Hematopoietic multipotent progenitor cell treated with erythropoietin and hydrocortisone succinate and interleukin-3 and kit ligand, for 4 days (in vitro differentiated cells): Measurements from ENCODE around the gene DDX46.
"Not testable (repeated sequence)": the region's sequence is repeated elsewhere in the genome, so short reads cannot be mapped to it uniquely, and the experiment has no call there.

Experiments
- DNase-seq: peaks from one replicate; pipeline ENCODE4 v3.0.0-alpha.2; 2015

DDX46 gene, protein sequence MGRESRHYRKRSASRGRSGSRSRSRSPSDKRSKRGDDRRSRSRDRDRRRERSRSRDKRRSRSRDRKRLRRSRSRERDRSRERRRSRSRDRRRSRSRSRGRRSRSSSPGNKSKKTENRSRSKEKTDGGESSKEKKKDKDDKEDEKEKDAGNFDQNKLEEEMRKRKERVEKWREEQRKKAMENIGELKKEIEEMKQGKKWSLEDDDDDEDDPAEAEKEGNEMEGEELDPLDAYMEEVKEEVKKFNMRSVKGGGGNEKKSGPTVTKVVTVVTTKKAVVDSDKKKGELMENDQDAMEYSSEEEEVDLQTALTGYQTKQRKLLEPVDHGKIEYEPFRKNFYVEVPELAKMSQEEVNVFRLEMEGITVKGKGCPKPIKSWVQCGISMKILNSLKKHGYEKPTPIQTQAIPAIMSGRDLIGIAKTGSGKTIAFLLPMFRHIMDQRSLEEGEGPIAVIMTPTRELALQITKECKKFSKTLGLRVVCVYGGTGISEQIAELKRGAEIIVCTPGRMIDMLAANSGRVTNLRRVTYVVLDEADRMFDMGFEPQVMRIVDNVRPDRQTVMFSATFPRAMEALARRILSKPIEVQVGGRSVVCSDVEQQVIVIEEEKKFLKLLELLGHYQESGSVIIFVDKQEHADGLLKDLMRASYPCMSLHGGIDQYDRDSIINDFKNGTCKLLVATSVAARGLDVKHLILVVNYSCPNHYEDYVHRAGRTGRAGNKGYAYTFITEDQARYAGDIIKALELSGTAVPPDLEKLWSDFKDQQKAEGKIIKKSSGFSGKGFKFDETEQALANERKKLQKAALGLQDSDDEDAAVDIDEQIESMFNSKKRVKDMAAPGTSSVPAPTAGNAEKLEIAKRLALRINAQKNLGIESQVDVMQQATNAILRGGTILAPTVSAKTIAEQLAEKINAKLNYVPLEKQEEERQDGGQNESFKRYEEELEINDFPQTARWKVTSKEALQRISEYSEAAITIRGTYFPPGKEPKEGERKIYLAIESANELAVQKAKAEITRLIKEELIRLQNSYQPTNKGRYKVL

DNA sequence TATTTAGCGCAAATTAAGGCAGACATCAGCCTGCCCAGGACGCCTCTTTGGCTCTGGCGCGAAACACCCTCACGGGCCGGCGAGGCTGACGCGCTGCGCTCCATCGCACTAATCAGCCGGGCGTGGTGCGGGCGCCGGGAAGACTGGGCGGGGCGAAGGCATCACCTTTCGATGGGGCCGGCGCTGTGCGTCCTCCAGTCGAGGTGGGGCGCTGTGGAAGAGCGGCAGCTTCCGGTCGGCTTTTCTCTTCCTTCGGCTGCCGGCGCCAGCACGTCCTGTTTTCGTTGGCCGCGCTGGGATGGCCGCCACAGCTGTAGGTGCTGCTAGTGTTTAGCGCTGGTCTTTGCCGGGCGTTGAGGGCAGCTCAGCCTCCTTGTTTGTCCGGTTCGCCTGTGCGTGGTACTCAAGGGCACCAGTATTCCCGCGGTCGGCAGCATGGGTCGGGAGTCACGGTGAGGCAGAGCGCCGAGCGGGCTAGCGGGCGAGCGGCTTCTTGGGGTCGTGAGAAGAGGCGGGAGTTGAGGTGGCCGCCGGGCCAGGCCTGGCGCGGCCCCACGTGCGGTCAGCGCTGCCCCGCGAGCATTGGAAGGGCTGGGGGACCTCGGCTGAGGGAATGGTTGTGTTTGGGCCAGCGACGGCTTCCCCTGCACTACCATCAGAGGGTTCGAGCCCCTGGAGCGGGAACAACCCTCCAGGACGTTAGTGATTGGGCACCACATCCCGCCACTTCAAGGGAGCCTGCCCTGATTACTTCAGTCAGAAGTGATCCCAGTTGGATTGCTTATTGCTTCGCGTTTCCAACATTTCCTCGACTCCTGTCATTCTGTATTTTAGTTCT lies at the start of gene DDX46:
DDX46 (plus strand) TSS at position 276 of the 838 bp plus-strand sequence; CDS start at position 436, 160 bp downstream.
- peak; percentile 98 for DNase-seq

DNA sequence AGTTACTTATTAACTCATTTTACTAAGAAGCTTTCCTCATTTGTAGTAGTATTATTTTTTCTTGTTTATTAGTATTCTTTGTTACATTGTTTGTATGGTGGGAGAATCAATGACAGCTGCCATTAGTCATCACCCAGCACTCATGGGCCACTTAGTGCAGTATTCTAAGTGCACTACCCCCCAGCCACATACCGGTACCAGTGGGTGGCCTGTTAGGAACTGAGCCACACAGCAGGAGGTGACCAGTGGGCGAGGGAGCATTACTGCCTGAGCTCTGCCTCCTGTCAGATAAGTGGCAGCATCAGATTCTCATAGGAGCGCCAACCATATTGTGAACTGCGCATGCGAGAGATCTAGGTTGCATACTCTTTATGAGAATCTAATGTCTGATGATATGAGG lies 44.5 kb upstream of the DDX46 start:
- peak; percentile 41 for DNase-seq

DNA sequence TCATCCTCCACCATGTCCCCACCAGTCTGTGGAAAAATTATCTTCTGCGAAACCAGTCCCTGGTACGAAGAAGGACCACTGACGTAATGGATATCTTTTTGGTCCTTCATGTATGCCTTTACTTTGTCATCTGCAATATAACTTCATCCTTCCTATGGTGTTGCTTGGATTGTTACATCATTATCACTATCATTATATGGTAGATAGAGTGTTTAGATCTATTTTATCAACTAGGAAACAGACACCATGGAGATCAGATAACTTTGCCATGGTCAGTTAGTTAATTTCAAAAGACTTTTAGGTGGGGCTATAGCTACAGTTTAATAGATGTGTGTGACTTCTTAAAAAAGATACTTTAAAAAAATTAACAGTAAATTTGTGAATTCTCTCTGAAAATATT lies 44.0 kb upstream of the DDX46 start:
- DNase-seq: peak; percentile 72

DNA sequence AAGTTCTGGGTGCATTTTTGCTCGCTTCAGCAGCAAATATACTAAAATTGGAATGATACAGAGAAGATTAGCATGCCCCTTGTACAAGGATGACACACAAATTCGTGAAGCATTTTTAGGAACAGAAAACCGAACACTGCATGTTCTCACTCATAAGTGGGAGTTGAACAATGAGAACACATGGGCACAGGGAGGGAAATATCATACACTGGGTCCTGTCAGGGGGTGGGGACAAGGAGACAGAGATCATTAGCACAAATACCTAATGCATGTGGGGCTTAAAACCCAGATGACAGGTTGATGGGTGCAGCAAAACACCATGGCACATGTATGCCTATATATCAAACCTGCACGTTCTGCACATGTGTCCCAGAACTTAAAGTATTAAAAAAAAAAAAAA lies 43.1 kb upstream of the DDX46 start:
- not testable (repeated sequence) for DNase-seq

DNA sequence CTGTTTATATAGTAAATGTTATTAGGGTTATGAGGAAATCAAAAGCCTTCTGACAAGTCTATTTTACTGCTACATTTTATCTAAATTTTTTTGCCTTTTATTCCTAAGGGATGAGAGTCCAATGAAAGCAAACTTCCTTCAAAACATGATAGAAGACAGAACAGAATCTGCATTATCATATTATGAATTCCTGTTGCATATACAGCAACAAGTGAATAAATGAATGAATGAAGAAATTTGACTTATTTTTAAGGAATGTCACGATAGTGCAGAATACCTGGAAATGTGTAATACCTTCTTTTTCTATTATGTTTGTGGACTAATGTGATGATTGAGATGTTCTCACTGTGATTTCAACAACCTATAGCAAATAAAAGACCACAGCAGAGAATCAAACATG lies 33.7 kb upstream of the DDX46 start:
- no peak for DNase-seq

DNA sequence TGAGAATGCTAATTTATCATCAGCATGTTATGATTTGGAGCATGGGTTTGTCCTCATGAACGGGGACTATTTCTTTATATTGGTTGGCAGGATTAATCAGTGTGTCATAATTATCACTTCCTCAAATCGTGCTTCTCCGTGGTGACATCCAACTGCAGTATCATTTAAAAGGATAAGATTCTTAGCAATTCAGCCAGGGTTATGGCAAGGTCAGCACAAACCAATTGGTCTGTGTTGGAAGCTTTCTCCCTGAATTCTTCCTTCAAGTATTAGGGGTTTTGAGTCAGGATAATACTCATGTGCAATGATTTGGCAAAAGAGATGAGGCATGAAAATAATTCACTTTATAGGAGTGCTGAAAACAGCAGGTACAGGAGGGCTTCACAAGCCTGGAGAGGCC lies 25.8 kb upstream of the DDX46 start:
- DNase-seq: peak; percentile 40

DNA sequence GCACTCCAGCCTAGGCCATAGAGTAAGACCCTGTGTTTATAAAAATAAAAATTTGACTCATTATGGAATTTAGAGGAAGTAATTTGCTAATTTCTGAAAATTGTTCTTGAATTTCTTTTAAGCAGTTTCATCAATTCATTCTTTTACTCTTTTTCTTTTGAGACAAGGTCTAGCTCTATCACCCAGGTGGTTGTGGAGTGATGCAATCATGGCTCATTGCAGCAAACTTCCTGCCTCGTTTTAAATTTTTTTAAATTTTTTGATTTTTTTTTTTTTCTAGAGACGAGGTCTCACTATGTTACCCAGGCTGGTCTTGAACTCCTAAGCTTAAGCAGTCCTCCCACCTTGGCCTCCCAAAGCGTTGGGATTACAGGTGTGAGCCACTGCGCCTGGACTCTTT lies 23.3 kb upstream of the DDX46 start:
- peak; percentile 49 for DNase-seq

DNA sequence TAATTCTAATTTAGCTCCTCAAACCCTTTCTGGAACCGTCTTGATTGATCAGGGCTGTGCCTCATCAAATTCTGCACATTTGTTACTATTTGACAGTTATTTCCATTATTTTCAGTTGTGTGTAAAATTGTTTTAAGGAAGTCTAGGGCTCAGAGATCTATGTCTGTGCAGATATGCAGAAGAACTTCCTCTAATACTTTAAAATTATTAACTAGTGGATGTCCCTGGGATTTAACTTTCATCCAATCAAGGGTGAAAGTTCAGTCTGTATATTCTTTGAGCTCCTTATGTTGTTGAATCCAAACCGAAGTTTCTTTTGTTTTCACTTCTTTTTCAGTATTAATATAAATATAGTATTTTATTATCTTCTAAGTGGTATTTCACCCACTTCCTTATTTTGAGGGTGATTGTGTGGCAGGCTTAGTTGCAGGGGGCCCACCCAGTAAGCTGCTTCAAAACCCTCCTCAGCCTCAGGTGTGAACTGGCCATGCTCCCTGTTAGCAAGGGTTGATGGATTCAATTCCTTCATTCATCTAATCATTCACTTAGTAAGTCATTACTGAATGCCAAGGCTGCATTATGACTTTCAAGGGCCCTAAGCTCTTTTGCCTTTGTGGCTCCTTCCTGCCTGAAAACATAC lies 22.3 kb upstream of the DDX46 start:
- peak; percentile 66 for DNase-seq

DNA sequence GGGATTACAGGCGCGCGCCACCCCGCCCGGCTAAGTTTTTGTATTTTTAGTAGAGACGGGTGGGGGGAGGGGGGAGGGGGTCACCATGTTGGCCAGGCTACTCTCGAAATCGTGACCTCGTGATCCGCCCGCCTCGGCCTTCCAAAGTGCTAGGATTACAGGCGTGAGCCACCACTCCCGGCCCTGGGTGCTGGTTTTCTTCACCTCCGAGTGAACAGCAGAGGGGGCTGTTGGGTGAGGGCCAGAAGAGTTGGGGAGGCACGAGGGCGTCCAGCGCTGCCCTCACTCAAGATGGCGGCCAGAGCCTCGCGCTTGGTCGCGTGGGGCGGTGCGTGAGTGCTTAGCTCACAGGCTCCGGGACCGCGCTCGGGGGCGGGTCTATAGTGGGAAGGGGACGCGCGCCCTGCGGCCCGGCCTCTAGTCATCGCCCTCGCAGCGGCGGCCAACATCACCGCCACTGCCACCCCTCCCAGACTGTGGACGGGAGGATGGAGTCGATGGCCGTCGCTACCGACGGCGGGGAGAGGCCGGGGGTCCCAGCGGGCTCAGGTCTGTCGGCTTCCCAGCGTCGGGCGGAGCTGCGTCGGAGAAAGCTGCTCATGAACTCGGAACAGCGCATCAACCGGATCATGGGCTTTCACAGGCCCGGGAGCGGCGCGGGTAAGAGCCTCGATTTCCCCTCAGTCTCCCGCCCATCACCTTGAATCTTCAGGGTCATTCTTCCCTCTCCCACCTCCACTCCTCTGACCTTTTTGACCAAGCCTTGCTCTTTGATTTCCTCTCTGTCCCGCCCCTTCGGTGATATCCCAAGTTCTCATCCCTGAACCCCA lies 20.2 kb upstream of the DDX46 start, which contains the start of gene CAMLG:
CAMLG (plus strand) TSS at position 416 of the 830 bp plus-strand sequence; CDS start at position 489, 73 bp downstream.
- peak; percentile 99 for DNase-seq

DNA sequence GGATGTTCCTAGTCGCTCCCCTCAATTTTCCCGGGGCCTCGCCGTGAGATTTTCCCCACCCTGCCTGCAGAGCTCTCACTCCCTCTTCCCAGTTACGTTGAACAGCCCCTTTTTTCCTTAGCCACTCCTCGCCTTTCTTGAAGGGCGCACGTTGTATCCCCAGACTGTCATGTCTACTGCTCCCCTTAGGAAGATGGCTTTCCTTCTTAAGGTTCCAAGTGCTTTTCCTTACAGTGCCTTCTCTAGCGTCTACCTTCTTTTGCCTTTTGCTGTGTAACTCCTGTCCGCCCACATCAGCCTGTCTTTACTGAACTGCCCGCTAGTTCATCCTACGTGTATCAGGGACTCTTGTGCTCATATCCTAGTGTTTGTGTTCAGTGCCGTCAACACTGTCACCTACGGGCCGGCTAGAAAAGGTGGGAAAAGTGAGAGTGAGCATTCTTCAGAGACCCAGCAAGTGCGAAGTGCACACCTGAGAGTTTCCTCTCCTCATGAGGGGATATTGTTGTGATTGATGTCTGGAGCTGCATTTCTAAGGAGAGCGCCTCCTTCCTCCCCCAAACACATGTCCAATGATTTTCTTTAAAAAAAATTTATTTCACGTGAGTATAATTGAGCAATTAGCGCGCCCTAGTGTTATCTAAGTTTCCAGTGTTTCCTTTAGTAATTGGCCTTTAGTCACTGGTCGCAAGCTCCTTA lies 19.5 kb upstream of the DDX46 start:
- peak; percentile 93 for DNase-seq

DNA sequence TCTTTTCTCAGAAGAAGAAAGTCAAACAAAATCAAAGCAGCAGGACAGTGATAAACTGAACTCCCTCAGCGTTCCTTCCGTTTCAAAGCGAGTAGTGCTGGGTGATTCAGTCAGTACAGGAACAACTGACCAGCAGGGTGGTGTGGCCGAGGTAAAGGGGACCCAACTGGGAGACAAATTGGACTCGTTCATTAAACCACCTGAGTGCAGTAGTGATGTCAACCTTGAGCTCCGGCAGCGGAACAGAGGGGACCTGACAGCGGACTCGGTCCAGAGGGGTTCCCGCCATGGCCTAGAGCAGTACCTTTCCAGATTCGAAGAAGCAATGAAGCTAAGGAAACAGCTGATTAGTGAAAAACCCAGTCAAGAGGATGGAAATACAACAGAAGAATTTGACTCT lies 17.5 kb upstream of the DDX46 start:
- DNase-seq: no peak

DNA sequence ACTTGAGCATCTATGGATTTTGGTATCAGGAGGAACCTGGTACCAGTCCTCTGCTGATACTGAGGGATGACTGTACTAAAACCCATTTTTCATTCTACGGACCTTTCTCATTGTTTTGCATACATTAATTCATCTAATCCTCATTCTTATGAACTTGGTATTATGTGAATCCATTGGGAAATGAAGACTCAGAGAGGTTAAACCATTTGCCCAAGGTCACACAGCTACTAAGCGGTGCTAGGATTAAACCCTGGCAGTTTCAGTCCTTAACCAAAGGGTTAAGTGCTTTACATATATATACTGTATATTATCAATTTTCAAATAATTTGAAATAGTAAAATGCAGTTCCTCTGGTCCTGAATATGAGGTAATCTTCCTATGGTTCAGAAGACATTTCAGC lies 16.4 kb upstream of the DDX46 start:
- DNase-seq: no peak

DNA sequence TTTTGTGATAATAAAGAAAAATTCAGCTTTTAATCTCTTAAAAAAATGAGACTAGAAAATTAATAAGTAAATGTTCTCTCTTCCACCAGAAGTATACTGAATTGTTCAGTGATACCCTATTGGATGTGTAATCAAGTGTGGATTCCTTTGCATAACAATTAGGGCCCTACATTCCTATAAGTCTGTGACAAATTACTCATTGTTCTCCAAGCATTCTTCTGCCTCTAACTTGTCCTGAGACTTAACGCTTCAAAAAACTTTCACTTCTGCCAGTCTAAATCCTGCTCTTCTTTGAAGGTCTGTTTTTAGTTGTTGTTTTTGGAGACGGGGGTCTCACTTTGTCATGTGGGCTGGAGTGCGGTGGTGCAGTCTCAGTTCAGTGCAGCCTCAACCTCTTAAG lies 9.2 kb upstream of the DDX46 start:
- DNase-seq: no peak

DNA sequence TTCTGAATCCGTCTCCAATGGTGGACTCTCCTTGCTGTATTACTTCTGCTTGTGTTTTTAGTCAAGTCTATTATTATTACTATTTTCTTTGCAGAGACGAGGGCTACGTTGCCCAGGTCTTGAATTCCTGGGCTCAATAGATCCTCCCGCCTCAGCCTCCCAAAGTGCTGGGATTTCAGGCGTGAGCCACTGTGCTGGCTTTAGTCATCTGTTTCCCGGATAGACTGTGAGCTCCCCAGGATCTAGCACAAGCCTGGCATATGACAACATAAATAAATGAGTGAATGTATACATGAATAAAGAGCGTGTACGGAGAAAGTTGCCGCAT lies 439 bp upstream of the DDX46 start:
- no peak for DNase-seq

DNA sequence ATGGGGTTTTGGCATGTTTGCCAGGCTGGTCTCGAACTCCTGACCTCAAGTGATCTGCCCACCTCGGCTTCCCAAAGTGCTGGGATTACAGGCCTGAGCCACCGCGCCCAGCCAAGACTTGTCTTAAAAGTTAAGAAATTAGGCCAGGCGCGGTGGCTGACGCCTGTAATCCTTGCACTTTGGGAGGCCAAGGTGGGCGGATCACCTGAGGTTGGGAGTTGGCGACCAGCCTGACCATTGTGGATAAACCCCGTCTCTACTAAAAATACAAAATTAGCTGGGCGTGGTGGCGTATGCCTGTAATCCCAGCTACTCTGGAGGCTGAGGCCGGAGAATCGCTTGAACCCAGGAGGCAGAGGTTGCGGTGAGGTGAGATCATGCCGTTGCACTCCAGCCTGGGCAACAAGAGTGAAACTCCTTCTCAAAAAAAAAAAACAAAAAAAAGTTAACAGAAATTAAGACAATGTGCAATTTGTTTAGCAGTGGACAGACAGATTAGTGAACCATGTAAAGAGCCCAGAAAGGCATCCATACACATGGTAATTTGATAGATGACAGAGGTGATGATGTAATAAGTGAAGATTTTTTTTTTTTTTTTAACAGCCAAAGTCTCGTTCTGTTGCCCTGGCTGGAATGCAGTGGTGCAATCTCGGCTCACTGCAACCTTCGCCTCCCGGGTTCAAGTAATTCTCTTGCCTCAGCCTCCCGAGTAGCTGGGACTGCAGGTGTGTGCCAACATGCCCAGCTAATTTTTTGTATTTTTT lies 9.1 kb downstream of the DDX46 start:
- not testable (repeated sequence) for DNase-seq

DNA sequence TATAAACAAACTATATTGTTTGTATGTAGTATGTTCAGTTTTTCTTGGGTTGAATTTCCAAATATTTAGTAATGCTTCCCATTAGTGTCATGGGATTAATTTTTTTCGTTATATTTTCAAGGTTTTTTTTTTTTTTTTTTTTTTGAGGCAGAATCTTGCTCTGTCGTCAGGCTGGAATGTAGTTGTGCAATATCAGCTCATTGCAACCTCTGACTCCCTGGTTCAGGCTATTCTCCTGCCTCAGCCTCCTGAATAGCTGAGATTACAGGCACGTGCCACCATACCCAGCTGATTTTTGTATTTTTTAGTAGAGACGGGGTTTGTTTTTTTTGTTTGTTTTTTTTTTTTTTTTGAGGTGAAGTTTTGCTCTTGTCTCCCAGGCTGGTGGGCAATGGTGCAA lies 10.6 kb downstream of the DDX46 start:
- no peak for DNase-seq

DNA sequence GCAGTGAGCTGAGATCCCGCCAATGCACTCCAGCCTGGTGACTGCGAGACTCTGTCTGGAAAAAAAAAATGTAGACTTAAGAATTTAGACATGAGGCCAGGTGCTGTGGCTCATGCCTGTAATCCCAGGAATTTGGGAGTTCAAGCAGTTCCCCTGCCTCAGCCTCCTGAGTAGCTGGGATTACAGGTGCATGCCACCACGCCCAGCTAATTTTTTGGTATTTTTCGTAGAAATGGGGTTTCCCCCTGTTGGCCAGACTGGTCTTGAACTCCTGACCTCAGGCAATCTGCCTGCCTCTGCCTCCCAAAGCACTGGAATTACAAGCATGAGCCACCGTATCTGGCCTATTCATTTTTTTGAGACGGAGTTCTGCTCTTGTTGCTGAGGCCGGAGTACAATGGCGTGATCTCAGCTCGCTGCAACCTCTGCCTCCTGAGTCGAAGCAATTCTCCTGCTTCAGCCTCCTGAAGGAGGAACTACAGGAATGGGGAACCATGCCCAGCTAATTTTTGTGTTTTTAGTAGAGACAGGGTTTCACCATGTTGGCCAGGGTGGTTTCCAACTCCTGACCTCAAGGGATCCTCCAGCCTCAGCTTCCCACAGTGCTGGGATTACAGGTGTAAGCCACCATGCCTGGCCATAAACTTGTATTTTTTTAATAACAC lies 14.0 kb downstream of the DDX46 start:
- DNase-seq: no peak

DNA sequence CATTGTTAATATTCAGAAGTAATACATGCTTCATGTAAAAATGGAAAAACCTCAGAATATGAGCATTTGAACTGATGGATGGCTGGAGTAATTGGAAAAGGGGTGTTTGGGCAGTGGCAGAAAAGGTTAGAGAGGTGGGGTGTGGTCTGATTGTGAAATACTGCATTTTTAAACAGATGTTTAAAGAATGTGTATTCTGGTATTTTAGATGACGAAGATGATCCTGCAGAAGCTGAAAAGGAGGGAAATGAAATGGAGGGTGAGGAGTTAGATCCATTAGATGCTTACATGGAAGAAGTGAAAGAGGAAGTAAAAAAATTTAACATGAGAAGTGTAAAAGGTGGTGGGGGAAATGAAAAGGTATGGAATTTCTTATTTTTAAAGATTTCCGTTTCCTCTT lies 18.8 kb downstream of the DDX46 start:
- DNase-seq: no peak

DNA sequence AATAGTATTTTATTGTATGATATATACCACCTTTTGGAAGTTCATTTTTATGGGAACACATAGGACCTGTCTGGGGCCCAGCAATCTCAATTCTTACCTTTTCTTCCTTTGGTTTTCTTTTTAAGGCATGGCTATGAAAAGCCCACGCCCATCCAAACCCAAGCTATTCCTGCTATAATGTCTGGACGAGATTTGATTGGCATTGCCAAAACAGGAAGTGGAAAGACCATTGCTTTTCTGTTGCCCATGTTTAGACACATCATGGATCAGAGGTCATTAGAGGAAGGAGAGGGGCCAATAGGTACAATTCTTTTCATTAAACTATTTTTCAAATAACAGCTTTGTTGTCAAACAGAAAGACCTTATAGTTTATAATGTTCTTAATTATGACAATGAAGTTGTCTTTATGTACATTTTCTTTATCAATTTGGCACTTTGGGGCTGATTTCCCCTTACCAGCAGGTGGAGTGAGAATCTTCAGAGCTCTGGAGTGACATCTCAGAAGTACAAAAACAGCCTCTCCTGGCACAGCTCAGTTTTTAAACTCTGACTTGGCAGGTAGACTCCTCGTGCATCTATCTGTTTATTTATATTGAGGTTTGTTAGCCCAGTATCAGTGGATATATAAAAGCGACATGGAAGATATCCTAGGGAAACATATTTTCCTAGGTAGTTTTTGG lies 25.8 kb downstream of the DDX46 start:
- peak; percentile 18 for DNase-seq
